Measurements from ENCODE around the gene CFAP410.

DNA sequence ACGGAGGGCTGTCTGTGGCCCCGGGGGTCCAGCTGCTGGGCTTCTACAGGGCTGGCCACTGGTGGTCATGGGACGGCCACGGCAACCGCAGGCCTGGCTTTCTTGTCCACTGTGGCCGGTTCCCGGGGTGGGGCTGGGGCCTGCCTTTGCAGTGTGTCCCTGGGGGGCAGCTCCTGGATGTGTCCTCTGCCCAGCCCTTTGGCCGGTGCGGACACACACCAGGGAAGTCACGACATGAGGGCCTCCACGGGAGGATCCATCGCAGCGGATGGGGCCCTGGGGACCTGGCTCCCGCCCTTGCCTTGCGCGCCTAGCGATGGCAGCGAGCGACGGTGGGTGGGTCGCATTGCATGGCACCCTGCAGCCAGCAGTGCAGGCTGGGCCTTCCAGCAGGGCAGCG, 21.3 kb downstream of the CFAP410 start:
- TF ChIP-seq, protein P1, sequence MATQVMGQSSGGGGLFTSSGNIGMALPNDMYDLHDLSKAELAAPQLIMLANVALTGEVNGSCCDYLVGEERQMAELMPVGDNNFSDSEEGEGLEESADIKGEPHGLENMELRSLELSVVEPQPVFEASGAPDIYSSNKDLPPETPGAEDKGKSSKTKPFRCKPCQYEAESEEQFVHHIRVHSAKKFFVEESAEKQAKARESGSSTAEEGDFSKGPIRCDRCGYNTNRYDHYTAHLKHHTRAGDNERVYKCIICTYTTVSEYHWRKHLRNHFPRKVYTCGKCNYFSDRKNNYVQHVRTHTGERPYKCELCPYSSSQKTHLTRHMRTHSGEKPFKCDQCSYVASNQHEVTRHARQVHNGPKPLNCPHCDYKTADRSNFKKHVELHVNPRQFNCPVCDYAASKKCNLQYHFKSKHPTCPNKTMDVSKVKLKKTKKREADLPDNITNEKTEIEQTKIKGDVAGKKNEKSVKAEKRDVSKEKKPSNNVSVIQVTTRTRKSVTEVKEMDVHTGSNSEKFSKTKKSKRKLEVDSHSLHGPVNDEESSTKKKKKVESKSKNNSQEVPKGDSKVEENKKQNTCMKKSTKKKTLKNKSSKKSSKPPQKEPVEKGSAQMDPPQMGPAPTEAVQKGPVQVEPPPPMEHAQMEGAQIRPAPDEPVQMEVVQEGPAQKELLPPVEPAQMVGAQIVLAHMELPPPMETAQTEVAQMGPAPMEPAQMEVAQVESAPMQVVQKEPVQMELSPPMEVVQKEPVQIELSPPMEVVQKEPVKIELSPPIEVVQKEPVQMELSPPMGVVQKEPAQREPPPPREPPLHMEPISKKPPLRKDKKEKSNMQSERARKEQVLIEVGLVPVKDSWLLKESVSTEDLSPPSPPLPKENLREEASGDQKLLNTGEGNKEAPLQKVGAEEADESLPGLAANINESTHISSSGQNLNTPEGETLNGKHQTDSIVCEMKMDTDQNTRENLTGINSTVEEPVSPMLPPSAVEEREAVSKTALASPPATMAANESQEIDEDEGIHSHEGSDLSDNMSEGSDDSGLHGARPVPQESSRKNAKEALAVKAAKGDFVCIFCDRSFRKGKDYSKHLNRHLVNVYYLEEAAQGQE (IDR thresholded peaks at IDR 0.05; ENCODE audit: insufficient replicate concordance, low read depth), result no peak
- TF ChIP-seq SPI1 (IDR thresholded peaks at IDR 0.05; ENCODE audit: borderline replicate concordance, low read depth), result no peak
- TF ChIP-seq, protein P2, sequence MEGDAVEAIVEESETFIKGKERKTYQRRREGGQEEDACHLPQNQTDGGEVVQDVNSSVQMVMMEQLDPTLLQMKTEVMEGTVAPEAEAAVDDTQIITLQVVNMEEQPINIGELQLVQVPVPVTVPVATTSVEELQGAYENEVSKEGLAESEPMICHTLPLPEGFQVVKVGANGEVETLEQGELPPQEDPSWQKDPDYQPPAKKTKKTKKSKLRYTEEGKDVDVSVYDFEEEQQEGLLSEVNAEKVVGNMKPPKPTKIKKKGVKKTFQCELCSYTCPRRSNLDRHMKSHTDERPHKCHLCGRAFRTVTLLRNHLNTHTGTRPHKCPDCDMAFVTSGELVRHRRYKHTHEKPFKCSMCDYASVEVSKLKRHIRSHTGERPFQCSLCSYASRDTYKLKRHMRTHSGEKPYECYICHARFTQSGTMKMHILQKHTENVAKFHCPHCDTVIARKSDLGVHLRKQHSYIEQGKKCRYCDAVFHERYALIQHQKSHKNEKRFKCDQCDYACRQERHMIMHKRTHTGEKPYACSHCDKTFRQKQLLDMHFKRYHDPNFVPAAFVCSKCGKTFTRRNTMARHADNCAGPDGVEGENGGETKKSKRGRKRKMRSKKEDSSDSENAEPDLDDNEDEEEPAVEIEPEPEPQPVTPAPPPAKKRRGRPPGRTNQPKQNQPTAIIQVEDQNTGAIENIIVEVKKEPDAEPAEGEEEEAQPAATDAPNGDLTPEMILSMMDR (IDR thresholded peaks at IDR 0.05; ENCODE audit: insufficient read depth, low read length), result no peak
- TF ChIP-seq POLR2AphosphoS5 (IDR thresholded peaks at IDR 0.05; ENCODE audit: low read depth), result no peak

All from HL-60 (cell line).